PC-3 (cell line): ENCODE results near the gene CPLX3.

Experiments
- EZH2 ChIP-seq: fragments of 300-600 bp; sonication (generic); IDR thresholded peaks from one replicate; pipeline ENCODE4 v1.6.1; 2017; ENCODE audit warnings: antibody characterized with exemption, mild to moderate bottlenecking, low read length; ENCODE audit not compliant: unreplicated experiment
- TF ChIP-seq, protein P1 (sequence below): fragments of 300-600 bp; sonication (generic); conservative IDR thresholded peaks from 2 replicates; pipeline ENCODE4 v1.5.1; 2017; ENCODE audit warnings: antibody characterized with exemption, low read depth, mild to moderate bottlenecking, low read length

DNA sequence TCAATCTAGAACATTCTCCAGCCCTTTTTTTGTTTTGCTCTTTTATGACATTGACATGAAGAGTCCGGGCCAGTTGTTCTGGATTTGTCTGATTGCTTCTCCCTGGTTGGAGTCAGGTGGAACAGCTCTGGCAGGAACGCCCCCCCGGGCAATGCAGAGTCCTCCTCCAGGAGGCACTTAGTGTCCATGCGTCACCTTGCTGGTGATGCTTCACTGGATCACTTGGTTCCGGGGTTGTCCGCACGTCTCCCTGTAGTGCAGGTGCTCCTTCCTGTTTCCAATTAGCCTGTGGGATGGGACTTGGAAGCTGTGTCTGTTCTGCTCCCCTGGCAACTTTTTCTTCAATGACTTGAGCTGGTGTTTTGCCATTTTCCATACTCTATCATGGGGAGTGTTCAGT lies 34.8 kb upstream of the CPLX3 start:
- TF ChIP-seq, protein P1, sequence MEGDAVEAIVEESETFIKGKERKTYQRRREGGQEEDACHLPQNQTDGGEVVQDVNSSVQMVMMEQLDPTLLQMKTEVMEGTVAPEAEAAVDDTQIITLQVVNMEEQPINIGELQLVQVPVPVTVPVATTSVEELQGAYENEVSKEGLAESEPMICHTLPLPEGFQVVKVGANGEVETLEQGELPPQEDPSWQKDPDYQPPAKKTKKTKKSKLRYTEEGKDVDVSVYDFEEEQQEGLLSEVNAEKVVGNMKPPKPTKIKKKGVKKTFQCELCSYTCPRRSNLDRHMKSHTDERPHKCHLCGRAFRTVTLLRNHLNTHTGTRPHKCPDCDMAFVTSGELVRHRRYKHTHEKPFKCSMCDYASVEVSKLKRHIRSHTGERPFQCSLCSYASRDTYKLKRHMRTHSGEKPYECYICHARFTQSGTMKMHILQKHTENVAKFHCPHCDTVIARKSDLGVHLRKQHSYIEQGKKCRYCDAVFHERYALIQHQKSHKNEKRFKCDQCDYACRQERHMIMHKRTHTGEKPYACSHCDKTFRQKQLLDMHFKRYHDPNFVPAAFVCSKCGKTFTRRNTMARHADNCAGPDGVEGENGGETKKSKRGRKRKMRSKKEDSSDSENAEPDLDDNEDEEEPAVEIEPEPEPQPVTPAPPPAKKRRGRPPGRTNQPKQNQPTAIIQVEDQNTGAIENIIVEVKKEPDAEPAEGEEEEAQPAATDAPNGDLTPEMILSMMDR, result no peak
- TF ChIP-seq EZH2, result no peak
